SK-N-SH (cell line): Measurements from ENCODE around the gene DEPDC5. TPM values are rescaled to one million over a fixed set of nuclear protein-coding genes. Genes with fewer than 3 reads are reported as not detected.

ENCODE experiments used
- CTCF ChIA-PET: fragments of 300-600, 350-600 bp; formaldehyde crosslinking; extraction: SDS; loops from one replicate; lab custom pipeline; 2021; lab: Yijun Ruan, JAX
- POLR2A ChIA-PET: fragments of 350-600 bp; sonication (Branson Sonifier 250); formaldehyde crosslinking; extraction: SDS; loops from one replicate; lab custom pipeline; 2020; ENCODE audit warnings: antibody characterized with exemption, inconsistent platforms; lab: Yijun Ruan, JAX
- DNase-seq: peaks from one replicate; pipeline ENCODE4 v3.0.0; 2012
- H2AFZ ChIP-seq: fragments of 200-600 bp; sonication (generic); 2 replicates; pipeline ENCODE4 v1.8.1; 2016; ENCODE audit warnings: antibody characterized with exemption, mild to moderate bottlenecking, low read depth
- H3F3A ChIP-seq: fragments of 200-600 bp; sonication (generic); replicated peaks from 2 replicates; pipeline ENCODE3; 2016; ENCODE audit warnings: antibody characterized with exemption, mild to moderate bottlenecking; ENCODE audit not compliant: insufficient read depth
- H3K27ac ChIP-seq, 2 experiments: fragments of 200-500 bp in 1 of 2; fragments of 200-600 bp in 1 of 2; sonication (Bioruptor generic) in 1 of 2; sonication (generic), shearing (Covaris generic) in 1 of 2; 2 replicates each; pipeline versions ENCODE4 v1.5.1 to v1.6.1; 2014 to 2016; ENCODE audit warnings: low read depth in 2 of 2, inconsistent platforms in 1 of 2, low read length in 1 of 2, mild to moderate bottlenecking in 1 of 2, mixed read lengths in 1 of 2
- H3K27me3 ChIP-seq: fragments of 200-600 bp; sonication (generic), shearing (Covaris generic); 2 replicates; pipeline ENCODE4 v1.6.1; 2016; ENCODE audit warnings: mixed run types; ENCODE audit not compliant: insufficient read depth
- H3K36me3 ChIP-seq, 2 experiments: fragments of 200-500 bp in 1 of 2; fragments of 200-600 bp in 1 of 2; sonication (Bioruptor generic) in 1 of 2; sonication (generic) in 1 of 2; replicated peaks in 1 of 2; 2 replicates each; pipeline versions ENCODE3 to v1.5.1; 2014 to 2016; ENCODE audit warnings: low read length in 1 of 2, mild to moderate bottlenecking in 1 of 2; ENCODE audit not compliant: insufficient read depth in 2 of 2, control insufficient read depth in 1 of 2
- H3K4me1 ChIP-seq, 2 experiments: fragments of 200-500 bp in 1 of 2; fragments of 200-600 bp in 1 of 2; sonication (Bioruptor generic) in 1 of 2; sonication (generic), shearing (Covaris generic) in 1 of 2; 2 replicates each; pipeline versions ENCODE4 v1.5.1 to v1.6.1; 2014 to 2016; ENCODE audit warnings: low read depth in 1 of 2, low read length in 1 of 2, mixed run types in 1 of 2; ENCODE audit not compliant: insufficient read depth in 2 of 2, control insufficient read depth in 1 of 2
- H3K4me2 ChIP-seq: fragments of 200-600 bp; sonication (generic), shearing (Covaris generic); 2 replicates; pipeline ENCODE4 v1.6.1; 2017; ENCODE audit warnings: mixed run types
- H3K4me3 ChIP-seq, 2 experiments: fragments of 200-500 bp in 1 of 2; fragments of 200-600 bp in 1 of 2; sonication (Bioruptor generic) in 1 of 2; sonication (generic), shearing (Covaris generic) in 1 of 2; 2 replicates each; pipeline versions ENCODE4 v1.5.1 to v1.8.1; 2014 to 2016; ENCODE audit warnings: low read depth in 2 of 2, inconsistent platforms in 1 of 2, low read length in 1 of 2, mild to moderate bottlenecking in 1 of 2, mixed read lengths in 1 of 2, moderate library complexity in 1 of 2
- H3K79me2 ChIP-seq: fragments of 200-600 bp; sonication (generic); 2 replicates; pipeline ENCODE4 v1.8.1; 2017; ENCODE audit warnings: mild to moderate bottlenecking; ENCODE audit not compliant: insufficient read depth
- H3K9ac ChIP-seq: fragments of 200-600 bp; sonication (generic); 2 replicates; pipeline ENCODE4 v1.6.1; 2017; ENCODE audit warnings: mixed run types
- H3K9me2 ChIP-seq: fragments of 200-600 bp; sonication (generic); 2 replicates; pipeline ENCODE4 v1.6.1; 2017; ENCODE audit warnings: mixed run types
- H3K9me3 ChIP-seq: fragments of 200-600 bp; sonication (generic); 2 replicates; pipeline ENCODE4 v1.6.1; 2017; ENCODE audit warnings: mixed run types, mild to moderate bottlenecking, moderate library complexity
- H4K20me1 ChIP-seq: fragments of 200-600 bp; sonication (generic); 2 replicates; pipeline ENCODE4 v1.6.1; 2017; ENCODE audit warnings: mild to moderate bottlenecking, mixed run types; ENCODE audit not compliant: insufficient read depth
- CHD2 ChIP-seq: fragments of 150-350 bp; IDR thresholded peaks from 2 replicates; pipeline ENCODE4 v1.6.1; 2018; ENCODE audit warnings: low read length; ENCODE audit not compliant: partially characterized antibody
- CTCF ChIP-seq: fragments of 200-600 bp; sonication (generic); IDR thresholded peaks from 2 replicates; pipeline ENCODE4 v1.6.1; 2017; ENCODE audit warnings: antibody characterized with exemption, mild to moderate bottlenecking, moderate library complexity
- ELF1 ChIP-seq: IDR thresholded peaks from 2 replicates; pipeline ENCODE4 v1.4.0; 2012
- EP300 ChIP-seq, 2 experiments: IDR thresholded peaks; 2 replicates each; pipeline versions ENCODE4 v1.4.0 to v1.6.1; 2012; ENCODE audit warnings: borderline replicate concordance in 1 of 2, low read depth in 1 of 2, low read length in 1 of 2
- FOSL2 ChIP-seq: IDR thresholded peaks from 2 replicates; pipeline ENCODE4 v1.4.0; 2012; ENCODE audit warnings: low read depth, mild to moderate bottlenecking, moderate library complexity, borderline replicate concordance
- FOXM1 ChIP-seq: IDR thresholded peaks from 2 replicates; pipeline ENCODE4 v1.4.0; 2012; ENCODE audit warnings: low read depth, mild to moderate bottlenecking
- GABPA ChIP-seq: IDR thresholded peaks from 2 replicates; pipeline ENCODE4 v1.4.0; 2012; ENCODE audit warnings: low read depth, mild to moderate bottlenecking
- GATA2 ChIP-seq: sonication (generic); formaldehyde crosslinking; IDR thresholded peaks from 2 replicates; pipeline ENCODE4 v1.5.0; 2020; ENCODE audit warnings: mild to moderate bottlenecking, missing genetic modification reagents
- JUND ChIP-seq: IDR thresholded peaks from 2 replicates; pipeline ENCODE4 v1.4.0; 2012
- MAX ChIP-seq: IDR thresholded peaks from 2 replicates; pipeline ENCODE4 v1.4.0; 2012; ENCODE audit warnings: low read depth
- MEF2A ChIP-seq: IDR thresholded peaks from 2 replicates; pipeline ENCODE4 v1.4.0; 2012; ENCODE audit warnings: low read depth, borderline replicate concordance
- MXI1 ChIP-seq: IDR thresholded peaks from 2 replicates; pipeline ENCODE4 v1.6.1; 2012; ENCODE audit warnings: mild to moderate bottlenecking, low read depth, low read length, improper control_type of control experiment
- POLR2AphosphoS5 ChIP-seq: IDR thresholded peaks from 2 replicates; pipeline ENCODE4 v1.6.1; 2012; ENCODE audit warnings: low read depth, low read length
- RCOR1 ChIP-seq: fragments of 150-350 bp; IDR thresholded peaks from 2 replicates; pipeline ENCODE4 v1.6.1; 2017; ENCODE audit warnings: antibody characterized with exemption, low read length
- RXRA ChIP-seq: IDR thresholded peaks from 2 replicates; pipeline ENCODE4 v1.4.0; 2012; ENCODE audit warnings: low read depth, mild to moderate bottlenecking, borderline replicate concordance
- TEAD4 ChIP-seq: IDR thresholded peaks from 2 replicates; pipeline ENCODE4 v1.4.0; 2012; ENCODE audit warnings: mild to moderate bottlenecking, borderline replicate concordance; ENCODE audit not compliant: insufficient read depth
- USF1 ChIP-seq: IDR thresholded peaks from 2 replicates; pipeline ENCODE4 v1.4.0; 2012; ENCODE audit warnings: low read depth, borderline replicate concordance
- USF2 ChIP-seq: fragments of 150-350 bp; IDR thresholded peaks from 2 replicates; pipeline ENCODE4 v1.6.1; 2017; ENCODE audit warnings: antibody characterized with exemption, low read length, low read depth, borderline replicate concordance
- YY1 ChIP-seq: IDR thresholded peaks from 2 replicates; pipeline ENCODE4 v1.4.0; 2012; ENCODE audit warnings: low read depth, mild to moderate bottlenecking
- ZBTB33 ChIP-seq: IDR thresholded peaks from 2 replicates; pipeline ENCODE4 v1.4.0; 2012; ENCODE audit warnings: low read depth, borderline replicate concordance
- WGBS: methylation state at CpG from one replicate; pipeline ENCODE4 v1.1.6; 2017; ENCODE audit warnings: low lambda C conversion rate; 5-methylcytosine and 5-hydroxymethylcytosine counted together
- polyA plus RNA-seq, 3 experiments: library from polyadenylated mRNA; depleted of rRNA; stranded (reverse); fragments of >200 nt; gene quantifications; 2 replicates each; pipeline ENCODE4 v1.2.3, GENCODE V29; 2012

DEPDC5 gene
- polyA plus RNA-seq, 1 of the 3 experiments (the other 2 are of a cell fraction), result 7.8 TPM

GRCh38 chr22:31730344-31730711 lies 23.5 kb upstream of the DEPDC5 start:
- H3K79me2 ChIP-seq, result peaks cover 91% of the 10 kb centered on the region
- H3K36me3 ChIP-seq, result peaks cover 6 to 15% of the 10 kb centered on the region in 2 experiments
- peaks cover 16% of the 10 kb centered on the region; the same call in 1 of the 2 replicates for H4K20me1 ChIP-seq
- H3K4me2 ChIP-seq, result no peak overlapping the region
- no peak overlapping the region for H3K27ac ChIP-seq
- DNase-seq, result no peak
- H3K9me2 ChIP-seq, result no peaks in the 10 kb centered on the region
- no peak overlapping the region for H2AFZ ChIP-seq
- TF ChIP-seq TEAD4, result no peak
- no peak for TF ChIP-seq FOXM1
- no peak for TF ChIP-seq MEF2A
- TF ChIP-seq RXRA, result no peak
- no peak for TF ChIP-seq MXI1
- TF ChIP-seq USF2, result no peak
- no peak for TF ChIP-seq MAX
- TF ChIP-seq ZBTB33, result no peak
- no peak for TF ChIP-seq ELF1
- no peak for TF ChIP-seq POLR2AphosphoS5
- TF ChIP-seq YY1, result no peak
- no peak for TF ChIP-seq RCOR1
- no peaks in the 10 kb centered on the region for H3K9me3 ChIP-seq
- no peak overlapping the region for H3K4me3 ChIP-seq
- no peak overlapping the region for H3K9ac ChIP-seq
- CTCF ChIA-PET, result interaction anchor here (0.6 to 1.3 kb wide), 3 partner anchors 10 to 240 kb away, joined by 3 to 6 read pairs (median 3); no protein-coding TSS in a partner anchor
- no peaks in the 10 kb centered on the region for H3F3A ChIP-seq
- POLR2A ChIA-PET, result no interaction called here
- WGBS, result 91% methylated on average over 8 of the region's 8 CpGs
- peaks cover 4 to 6% of the 10 kb centered on the region in 2 experiments; a peak in 2 of 4 replicates for H3K4me1 ChIP-seq
- no peaks in the 10 kb centered on the region for H3K27me3 ChIP-seq

- Histone ChIP-seq H3K9me2 (no peaks in the 10 kb centered on the region), H3K9ac (no peak overlapping the region), H3K27ac (no peak overlapping the region), H3K27me3 (no peaks in the 10 kb centered on the region), H3K4me3 (no peak overlapping the region), H2AFZ (no peak overlapping the region), H3K36me3 (peaks cover 0 to 9% of the 10 kb centered on the region in 2 experiments), H3K9me3 (no peaks in the 10 kb centered on the region), H3F3A (no peaks in the 10 kb centered on the region), H3K4me1 (peaks cover 4 to 8% of the 10 kb centered on the region in 2 experiments; a peak in 2 of 4 replicates), H3K4me2 (no peak overlapping the region), H3K79me2 (peaks cover 94% of the 10 kb centered on the region), H4K20me1 (peaks cover 12% of the 10 kb centered on the region; the same call in 1 of the 2 replicates)
- ChIA-PET POLR2A (no interaction called here), CTCF (no interaction called here)
- WGBS, result 82% methylated on average over 2 of the region's 2 CpGs
- no peak for TF ChIP-seq CTCF
- TF ChIP-seq FOXM1, result no peak
- TF ChIP-seq USF1, result no peak
- TF ChIP-seq FOSL2, result no peak
- no peak for TF ChIP-seq GATA2 (CRISPR knock-in tag)
- TF ChIP-seq JUND, result no peak
- no peak for TF ChIP-seq YY1
- no peak for TF ChIP-seq USF2
- no peak for TF ChIP-seq GABPA
- TF ChIP-seq EP300 (IDR thresholded peaks at IDR 0.05; ENCODE audit: borderline replicate concordance in 1 of 2, low read depth in 1 of 2, low read length in 1 of 2), result no peak
- TF ChIP-seq CHD2, result no peak
- DNase-seq, result no peak
Measured at GRCh38 chr22:31732089-31732829, 21.6 kb upstream of the DEPDC5 start.
